ENCODE data around the gene ZNF679.

The ZNF679 gene

DNA sequence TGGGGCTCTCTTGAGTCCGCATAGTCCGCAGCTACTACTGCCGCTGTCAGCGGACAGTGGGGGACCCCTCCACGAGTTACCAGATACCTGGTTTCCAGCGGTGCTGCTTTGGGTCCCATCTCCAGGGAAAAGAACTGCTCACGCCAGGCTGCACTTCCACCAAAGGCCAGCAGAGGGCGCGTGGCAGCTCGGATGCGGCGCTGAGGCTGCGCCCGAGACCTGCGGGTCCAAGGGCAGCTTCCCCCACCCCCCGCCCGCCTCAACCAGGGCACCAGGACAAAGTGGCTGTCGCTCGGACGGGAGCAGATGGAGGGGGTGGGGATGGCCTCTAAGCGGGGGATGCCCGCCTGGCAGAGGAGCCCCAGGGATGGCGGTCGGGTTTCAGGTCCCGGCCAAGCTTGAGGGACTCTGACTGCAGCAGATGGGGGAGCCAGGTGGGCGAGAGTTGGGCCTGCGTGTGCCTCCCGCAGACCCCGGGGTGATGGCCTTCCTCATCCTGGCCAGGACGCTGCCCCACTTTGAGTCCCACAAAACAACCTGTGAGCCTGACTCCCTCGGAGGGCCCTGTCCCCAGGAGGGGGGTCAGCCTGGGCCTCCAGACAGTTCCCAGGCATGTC lies 45.0 kb upstream of the ZNF679 start:
- WGBS (ENCODE audit: extremely low coverage, insufficient coverage, insufficient read length) = no CpG with 5 or more reads among the region's 31 CpGs
- Histone ChIP-seq H3K9ac (ENCODE audit: low read length) (no peak overlapping the region), H2BK12ac (ENCODE audit: low read length) (no peak overlapping the region), H3K14ac (ENCODE audit: low read length) (no peak overlapping the region), H3K23ac (ENCODE audit: low read length) (no peak overlapping the region), H3K27me3 (ENCODE audit: insufficient read depth, low read length) (no peaks in the 10 kb centered on the region), H2AK5ac (ENCODE audit: low read length) (no peak overlapping the region), H3K79me1 (ENCODE audit: low read length) (no peaks in the 10 kb centered on the region), H2AFZ (ENCODE audit: insufficient read depth, low read length, poor library complexity) (no peak overlapping the region), H4K91ac (ENCODE audit: low read depth, low read length) (no peak overlapping the region), H3K79me2 (ENCODE audit: control insufficient read depth, insufficient read depth, low read length, poor library complexity) (no peaks in the 10 kb centered on the region), H4K12ac (ENCODE audit: low read depth, low read length) (no peak overlapping the region), H3K27ac (ENCODE audit: low read depth, low read length) (no peak overlapping the region), H3K9me3 (ENCODE audit: insufficient read depth, low read depth, low read length) (peaks cover 51% of the 10 kb centered on the region), H2BK120ac (ENCODE audit: insufficient read depth, low read length, poor library complexity) (no peak overlapping the region), H3K4me2 (ENCODE audit: low read length) (no peak overlapping the region), H3K4me1 (ENCODE audit: control insufficient read depth in 1 of 2, insufficient read depth in 2 of 2, low read length in 2 of 2) (no peaks in the 10 kb centered on the region), H3K18ac (ENCODE audit: low read length) (no peak overlapping the region), H2BK5ac (ENCODE audit: low read depth, low read length, poor library complexity) (no peak overlapping the region), H3K36me3 (ENCODE audit: control insufficient read depth in 1 of 2, insufficient read depth in 2 of 2, low read length in 2 of 2) (no peaks in the 10 kb centered on the region), H4K8ac (ENCODE audit: low read depth, low read length) (no peak overlapping the region), H3K4ac (ENCODE audit: low read depth, low read length) (no peak overlapping the region), H3K4me3 (ENCODE audit: low read depth, low read length) (no peak overlapping the region)
- DNase-seq = peak in 1 of 2 donors; percentile 14

GRCh38 chr7:64183827-64184372 lies 44.4 kb upstream of the ZNF679 start:
- Histone ChIP-seq H3K9ac (ENCODE audit: low read length) (no peak overlapping the region), H2AFZ (ENCODE audit: insufficient read depth, low read length, poor library complexity) (no peak overlapping the region), H3K27ac (ENCODE audit: low read depth, low read length) (no peak overlapping the region), H3K9me3 (ENCODE audit: insufficient read depth, low read depth, low read length) (peaks cover 48% of the 10 kb centered on the region), H3K79me1 (ENCODE audit: low read length) (no peaks in the 10 kb centered on the region), H4K8ac (ENCODE audit: low read depth, low read length) (no peak overlapping the region), H2AK5ac (ENCODE audit: low read length) (no peak overlapping the region), H4K91ac (ENCODE audit: low read depth, low read length) (no peak overlapping the region), H3K4me1 (ENCODE audit: control insufficient read depth in 1 of 2, insufficient read depth in 2 of 2, low read length in 2 of 2) (no peaks in the 10 kb centered on the region), H2BK5ac (ENCODE audit: low read depth, low read length, poor library complexity) (no peak overlapping the region), H3K23ac (ENCODE audit: low read length) (no peak overlapping the region), H2BK12ac (ENCODE audit: low read length) (no peak overlapping the region), H3K27me3 (ENCODE audit: insufficient read depth, low read length) (no peaks in the 10 kb centered on the region), H3K4me3 (ENCODE audit: low read depth, low read length) (no peak overlapping the region), H3K14ac (ENCODE audit: low read length) (no peak overlapping the region), H3K4ac (ENCODE audit: low read depth, low read length) (no peak overlapping the region), H3K4me2 (ENCODE audit: low read length) (no peak overlapping the region), H2BK120ac (ENCODE audit: insufficient read depth, low read length, poor library complexity) (no peak overlapping the region), H3K18ac (ENCODE audit: low read length) (no peak overlapping the region), H4K12ac (ENCODE audit: low read depth, low read length) (no peak overlapping the region), H3K79me2 (ENCODE audit: control insufficient read depth, insufficient read depth, low read length, poor library complexity) (no peaks in the 10 kb centered on the region), H3K36me3 (ENCODE audit: control insufficient read depth in 1 of 2, insufficient read depth in 2 of 2, low read length in 2 of 2) (no peaks in the 10 kb centered on the region)
- no CpG with 5 or more reads among the region's 13 CpGs for WGBS (ENCODE audit: extremely low coverage, insufficient coverage, insufficient read length)
- no peak for DNase-seq

GRCh38 chr7:64184376-64184775 lies 43.9 kb upstream of the ZNF679 start:
- H3K4me3 ChIP-seq (ENCODE audit: low read depth, low read length) = no peak overlapping the region
- no peaks in the 10 kb centered on the region for H3K79me2 ChIP-seq (ENCODE audit: control insufficient read depth, insufficient read depth, low read length, poor library complexity)
- no peak overlapping the region for H2AK5ac ChIP-seq (ENCODE audit: low read length)
- no peak overlapping the region for H3K14ac ChIP-seq (ENCODE audit: low read length)
- peaks cover 47% of the 10 kb centered on the region for H3K9me3 ChIP-seq (ENCODE audit: insufficient read depth, low read depth, low read length)
- no peak overlapping the region for H3K18ac ChIP-seq (ENCODE audit: low read length)
- H3K4me2 ChIP-seq (ENCODE audit: low read length) = no peak overlapping the region
- DNase-seq = no peak
- no peak overlapping the region for H2AFZ ChIP-seq (ENCODE audit: insufficient read depth, low read length, poor library complexity)
- no peak overlapping the region for H3K9ac ChIP-seq (ENCODE audit: low read length)
- H3K27ac ChIP-seq (ENCODE audit: low read depth, low read length) = no peak overlapping the region
- no peaks in the 10 kb centered on the region for H3K36me3 ChIP-seq (ENCODE audit: control insufficient read depth in 1 of 2, insufficient read depth in 2 of 2, low read length in 2 of 2)
- no peak overlapping the region for H4K91ac ChIP-seq (ENCODE audit: low read depth, low read length)
- no peak overlapping the region for H3K4ac ChIP-seq (ENCODE audit: low read depth, low read length)
- no peak overlapping the region for H2BK12ac ChIP-seq (ENCODE audit: low read length)
- no CpG with 5 or more reads among the region's 12 CpGs for WGBS (ENCODE audit: extremely low coverage, insufficient coverage, insufficient read length)
- no peaks in the 10 kb centered on the region for H3K4me1 ChIP-seq (ENCODE audit: control insufficient read depth in 1 of 2, insufficient read depth in 2 of 2, low read length in 2 of 2)
- H2BK120ac ChIP-seq (ENCODE audit: insufficient read depth, low read length, poor library complexity) = no peak overlapping the region
- H3K27me3 ChIP-seq (ENCODE audit: insufficient read depth, low read length) = no peaks in the 10 kb centered on the region
- H4K12ac ChIP-seq (ENCODE audit: low read depth, low read length) = no peak overlapping the region
- H3K79me1 ChIP-seq (ENCODE audit: low read length) = no peaks in the 10 kb centered on the region
- H4K8ac ChIP-seq (ENCODE audit: low read depth, low read length) = no peak overlapping the region
- no peak overlapping the region for H2BK5ac ChIP-seq (ENCODE audit: low read depth, low read length, poor library complexity)
- no peak overlapping the region for H3K23ac ChIP-seq (ENCODE audit: low read length)

DNA sequence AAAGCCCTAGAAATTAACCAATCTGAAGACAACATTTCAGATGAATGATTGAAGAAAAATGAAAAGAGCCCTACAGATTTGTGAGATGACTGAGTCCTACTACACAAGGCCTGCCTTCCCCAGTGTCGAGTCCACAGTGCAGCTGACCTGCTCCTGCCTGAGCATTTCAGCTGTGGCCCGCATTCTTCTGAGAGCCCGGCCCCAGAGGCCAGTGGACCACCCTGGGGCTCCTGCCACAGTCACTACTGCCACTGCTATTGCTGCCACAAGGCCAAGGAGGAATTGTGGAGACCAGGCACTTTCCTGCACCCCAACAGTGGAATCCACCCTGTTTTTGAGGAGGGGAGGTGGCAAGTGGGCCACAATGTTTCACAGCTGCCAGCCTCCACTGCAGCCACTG lies 40.9 kb upstream of the ZNF679 start:
- Histone ChIP-seq H3K27ac (ENCODE audit: low read depth, low read length) (no peak overlapping the region), H3K18ac (ENCODE audit: low read length) (no peak overlapping the region), H3K27me3 (ENCODE audit: insufficient read depth, low read length) (no peaks in the 10 kb centered on the region), H4K91ac (ENCODE audit: low read depth, low read length) (no peak overlapping the region), H3K9me3 (ENCODE audit: insufficient read depth, low read depth, low read length) (peaks cover 41% of the 10 kb centered on the region), H2AK5ac (ENCODE audit: low read length) (no peak overlapping the region), H3K4me1 (ENCODE audit: control insufficient read depth in 1 of 2, insufficient read depth in 2 of 2, low read length in 2 of 2) (no peaks in the 10 kb centered on the region), H4K8ac (ENCODE audit: low read depth, low read length) (no peak overlapping the region), H2AFZ (ENCODE audit: insufficient read depth, low read length, poor library complexity) (no peak overlapping the region), H3K79me2 (ENCODE audit: control insufficient read depth, insufficient read depth, low read length, poor library complexity) (no peaks in the 10 kb centered on the region), H2BK120ac (ENCODE audit: insufficient read depth, low read length, poor library complexity) (no peak overlapping the region), H2BK5ac (ENCODE audit: low read depth, low read length, poor library complexity) (no peak overlapping the region), H2BK12ac (ENCODE audit: low read length) (no peak overlapping the region), H3K36me3 (ENCODE audit: control insufficient read depth in 1 of 2, insufficient read depth in 2 of 2, low read length in 2 of 2) (no peaks in the 10 kb centered on the region), H4K12ac (ENCODE audit: low read depth, low read length) (no peak overlapping the region), H3K23ac (ENCODE audit: low read length) (no peak overlapping the region), H3K4me2 (ENCODE audit: low read length) (no peak overlapping the region), H3K4ac (ENCODE audit: low read depth, low read length) (no peak overlapping the region), H3K4me3 (ENCODE audit: low read depth, low read length) (no peak overlapping the region), H3K9ac (ENCODE audit: low read length) (no peak overlapping the region), H3K79me1 (ENCODE audit: low read length) (no peaks in the 10 kb centered on the region), H3K14ac (ENCODE audit: low read length) (no peak overlapping the region)
- WGBS (ENCODE audit: extremely low coverage, insufficient coverage, insufficient read length) = no CpG with 5 or more reads among the region's 3 CpGs
- no peak for DNase-seq
